NCI-H1092 (cell line): ENCODE results near the gene MICA.
A peak's percentile ranks its signal among the peaks of the same experiment; 100 is the strongest.
"Not testable (repeated sequence)": the region's sequence is repeated elsewhere in the genome, so short reads cannot be mapped to it uniquely, and the experiment has no call there.

ENCODE experiments used
- DNase-seq: peaks from one replicate; lab custom pipeline; 2025; lab: John Stamatoyannopoulos, UW

The MICA gene

GRCh38 chr6:31414148-31414770 lies 10.9 kb downstream of the MICA start:
- not testable (repeated sequence) for DNase-seq

GRCh38 chr6:31414771-31415265 lies 11.4 kb downstream of the MICA start:
- no peak for DNase-seq

- no peak for DNase-seq
These were observed 13.1 kb downstream of the MICA start for GRCh38 chr6:31416394-31417014.

- no peak for DNase-seq
These were observed 14.9 kb downstream of the MICA start for GRCh38 chr6:31418251-31418650.

- no peak for DNase-seq
These were observed 16.4 kb downstream of the MICA start for GRCh38 chr6:31419842-31420241.

DNA sequence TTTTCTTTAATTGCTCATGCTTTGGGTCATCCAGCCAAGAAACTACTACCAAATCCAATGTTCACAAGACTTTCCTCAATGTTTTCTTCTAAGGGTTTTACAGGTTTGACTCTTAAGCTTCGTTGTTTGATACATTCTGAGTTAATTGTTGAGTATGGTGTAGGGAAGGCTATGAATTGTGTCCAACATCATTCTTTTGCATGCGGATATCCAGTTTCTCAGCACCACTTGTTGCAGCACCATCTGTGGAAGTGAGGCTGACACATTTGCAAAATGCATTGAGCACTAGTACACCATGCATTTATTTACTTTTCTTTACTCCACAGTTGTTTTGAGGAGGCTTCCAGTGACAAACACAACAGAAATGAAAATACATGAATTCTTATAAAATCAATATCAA lies 17.2 kb downstream of the MICA start:
- DNase-seq = no peak

DNA sequence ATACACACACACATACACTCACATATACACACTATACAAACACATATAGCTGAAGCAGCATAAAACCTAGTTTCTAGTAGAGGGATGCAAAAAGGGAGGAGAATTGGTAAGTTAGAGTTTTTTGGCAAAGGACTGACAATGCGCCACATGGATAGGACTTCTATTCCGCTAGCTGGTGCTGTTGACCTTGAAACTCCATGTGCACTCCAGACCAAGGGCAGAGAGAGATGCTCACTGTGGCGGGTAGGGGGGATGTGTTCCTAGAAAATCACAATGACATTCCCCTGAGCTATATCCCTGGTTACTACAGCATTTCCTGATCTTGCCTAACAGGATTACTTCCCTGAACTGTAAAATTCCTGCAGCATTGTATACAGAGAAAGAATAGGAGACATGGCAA lies 19.2 kb downstream of the MICA start:
- no peak for DNase-seq

DNA sequence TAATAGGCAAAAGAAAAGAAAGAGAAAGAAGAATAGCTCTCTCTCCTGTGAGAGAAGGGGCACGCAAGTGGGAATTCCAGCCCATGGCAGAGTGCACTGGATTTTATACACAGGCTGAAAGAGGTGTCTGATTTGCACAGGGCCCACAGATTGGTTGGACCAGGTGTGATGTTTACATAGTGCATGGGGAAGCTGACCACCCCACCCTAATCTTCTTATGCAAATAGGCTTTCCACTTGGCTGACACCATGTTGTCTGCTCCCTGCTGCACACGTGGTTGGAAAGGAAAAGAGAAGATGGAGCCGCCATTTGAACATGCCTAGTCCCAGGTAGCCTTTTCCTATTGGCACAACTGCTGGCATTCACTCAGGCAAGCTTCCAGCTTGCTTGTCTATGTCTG lies 20.2 kb downstream of the MICA start:
- DNase-seq = no peak

DNA sequence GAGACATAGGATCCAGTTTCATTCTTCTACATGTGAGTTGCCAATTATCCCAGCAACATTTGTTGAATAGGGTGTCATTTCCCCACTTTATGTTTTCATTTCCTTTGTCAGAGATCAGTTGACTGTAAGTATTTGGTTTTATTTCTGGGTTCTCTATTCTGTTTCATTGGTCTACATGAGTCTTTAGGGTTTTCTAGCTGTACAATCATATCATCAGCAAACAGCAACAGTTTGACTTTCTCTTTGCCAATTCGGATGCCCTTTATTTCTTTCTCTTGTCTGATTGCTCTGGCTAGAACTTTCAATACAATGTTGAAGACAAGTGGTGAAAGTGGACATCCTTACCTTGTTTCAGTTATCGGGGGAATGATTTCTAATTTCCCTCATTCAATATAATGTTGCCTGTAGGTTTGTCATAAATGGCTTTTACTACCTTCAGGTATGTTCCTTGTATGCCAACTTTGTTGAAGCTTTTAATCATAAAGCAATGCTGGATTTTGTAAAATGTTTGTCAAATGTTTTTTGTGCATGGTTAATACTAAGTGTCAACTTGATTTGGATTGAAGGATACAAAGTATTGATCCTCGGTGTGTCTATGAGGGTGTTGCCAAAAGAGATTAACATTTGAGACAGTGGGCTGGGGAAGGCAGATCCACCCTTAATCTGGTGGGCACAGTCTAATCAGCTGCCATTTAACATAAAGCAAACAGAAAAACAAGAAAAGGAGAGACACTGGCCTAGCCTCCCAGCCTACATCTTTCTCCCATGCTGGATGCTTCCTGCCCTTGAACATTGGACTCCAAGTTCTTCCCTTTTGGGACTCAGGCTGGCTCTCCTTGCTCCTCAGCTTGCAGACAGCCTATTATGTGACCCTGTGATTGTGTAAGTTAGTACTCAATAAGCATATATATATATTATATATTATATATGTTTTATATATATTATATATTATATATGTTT lies 23.3 kb downstream of the MICA start:
- no peak for DNase-seq

DNA sequence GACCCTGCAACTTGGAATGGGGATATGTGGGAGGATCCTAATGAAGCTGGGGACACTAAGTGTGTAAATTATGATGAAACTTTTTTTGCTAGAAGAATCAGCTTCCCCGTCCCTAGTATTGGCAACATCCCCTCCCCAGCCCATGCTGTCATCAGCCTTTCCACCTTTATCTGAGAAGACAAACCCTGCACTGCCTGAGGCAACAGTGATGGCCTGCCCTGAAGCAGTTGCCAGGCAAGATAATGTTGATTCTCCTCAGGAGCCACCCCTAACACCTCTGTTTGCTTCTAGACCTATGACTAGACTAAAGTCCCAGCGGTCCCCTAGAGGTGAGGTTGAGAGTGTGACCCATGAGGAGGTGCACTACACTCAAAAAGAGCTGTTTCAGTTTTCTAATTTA lies 27.1 kb downstream of the MICA start:
- DNase-seq = no peak

- not testable (repeated sequence) for DNase-seq
These were observed 31.7 kb downstream of the MICA start for GRCh38 chr6:31435051-31435450.

DNA sequence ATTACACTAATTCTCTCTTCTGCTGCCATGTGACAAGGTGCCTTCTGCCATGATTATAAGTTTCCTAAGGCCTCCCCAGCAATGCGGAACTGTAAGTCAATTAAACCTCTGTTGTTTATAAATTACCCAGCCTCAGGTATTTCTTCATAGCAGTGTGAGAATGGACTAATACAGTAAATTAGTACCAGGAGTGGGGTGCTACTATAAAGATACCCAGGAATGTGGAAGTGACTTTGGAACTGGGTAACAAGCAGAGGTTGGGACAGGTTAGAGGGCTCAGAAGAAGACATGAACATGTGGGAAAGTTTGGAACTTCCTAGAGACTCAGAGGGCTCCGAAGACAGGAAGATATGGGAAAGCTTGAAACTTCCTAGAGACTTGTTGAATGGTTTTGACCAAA lies 34.8 kb downstream of the MICA start:
- DNase-seq = no peak

DNA sequence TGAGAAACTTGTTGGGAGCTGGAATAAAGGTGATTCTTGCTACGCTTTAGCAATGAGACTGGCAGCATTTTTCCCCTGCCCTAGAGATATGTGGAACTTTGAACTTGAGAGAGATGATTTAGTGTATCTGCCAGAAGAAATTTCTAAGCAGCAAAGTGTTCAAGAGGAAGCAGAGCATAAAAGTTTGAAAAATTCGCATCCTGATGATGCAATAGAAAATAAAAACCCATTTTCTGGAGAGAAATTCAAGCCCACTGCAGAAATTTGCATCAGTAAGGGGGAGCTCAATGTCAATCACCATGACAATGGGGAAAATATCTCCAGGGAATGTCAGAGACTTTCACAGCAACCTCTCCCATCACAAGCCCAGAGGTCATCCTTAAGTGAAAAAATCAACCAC lies 35.3 kb downstream of the MICA start:
- no peak for DNase-seq

GRCh38 chr6:31441365-31442267 lies 38.2 kb downstream of the MICA start:
- peak; percentile 0 for DNase-seq

DNA sequence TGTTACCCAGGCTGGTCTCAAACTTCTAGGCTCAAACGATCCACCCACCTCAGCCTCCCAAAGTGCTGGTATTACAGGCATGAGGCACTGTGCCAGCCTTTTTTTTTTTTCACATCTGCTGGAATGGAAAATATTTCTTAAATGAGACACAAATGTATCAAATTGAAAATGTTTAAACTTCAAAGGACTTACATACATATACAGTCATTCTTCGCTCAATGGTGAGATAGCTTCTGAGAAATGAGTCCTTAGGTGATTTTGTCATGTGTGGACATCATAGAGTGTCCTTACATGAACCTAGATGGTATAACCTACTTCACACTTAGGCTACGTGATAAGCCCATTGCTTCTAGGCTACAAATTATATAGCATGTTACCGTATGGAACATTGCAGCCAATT lies 43.1 kb downstream of the MICA start:
- no peak for DNase-seq

GRCh38 chr6:31446999-31447789 lies 43.8 kb downstream of the MICA start:
- not testable (repeated sequence) for DNase-seq

- DNase-seq = no peak
These were observed 47.4 kb downstream of the MICA start for GRCh38 chr6:31450751-31451150.

DNA sequence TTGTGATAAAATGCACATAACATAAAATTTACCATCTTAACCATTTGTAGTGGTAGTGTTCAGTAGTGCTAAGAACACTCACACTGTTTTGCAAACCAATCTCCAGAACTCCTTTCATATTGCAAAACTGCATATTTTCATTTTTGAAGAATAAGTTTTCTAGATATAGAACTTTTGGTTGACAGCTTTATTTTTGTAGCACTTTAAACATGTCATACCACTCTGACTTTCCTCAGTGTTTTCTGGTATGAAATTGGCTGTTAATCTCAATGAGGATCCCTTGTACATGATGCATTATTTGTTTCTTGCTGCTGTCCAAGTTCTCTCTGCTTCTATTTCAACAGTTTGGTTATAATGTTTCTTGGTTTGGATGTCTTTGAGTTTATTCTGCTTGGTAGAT lies 49.5 kb downstream of the MICA start:
- no peak for DNase-seq

DNA sequence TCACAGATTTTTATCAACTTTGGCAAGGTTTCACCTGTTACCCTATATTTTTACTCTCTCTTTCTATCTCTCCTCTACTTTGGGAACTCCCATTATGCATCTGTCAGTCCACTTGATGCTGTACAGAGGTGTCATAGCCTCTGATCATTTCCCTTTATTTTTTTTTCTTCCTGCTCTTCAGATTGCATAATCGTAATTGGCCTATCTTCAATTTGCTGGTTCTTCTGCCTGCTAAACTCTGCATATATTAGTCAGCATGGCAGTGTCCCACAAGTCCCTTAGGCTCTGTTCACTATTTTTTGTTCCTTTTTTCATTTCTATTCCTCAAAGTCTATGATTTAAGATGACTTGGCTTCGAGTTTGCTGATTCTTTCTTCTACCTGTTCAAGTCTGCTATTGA lies 49.9 kb downstream of the MICA start:
- no peak for DNase-seq

- DNase-seq = not testable (repeated sequence)
These were observed 56.5 kb downstream of the MICA start for GRCh38 chr6:31459864-31460263.
